ENCODE results near the gene NEK5. TPM values are rescaled to one million over a fixed set of nuclear protein-coding genes. Genes with fewer than 3 reads are reported as not detected.

The NEK5 gene
- total RNA-seq, 1 experiment from 2014 or later: not detected

- peak; percentile 96 for DNase-seq (ENCODE audit: low read depth)
Observed at GRCh38 chr13:52011632-52012511, 117.0 kb downstream of the NEK5 start, which contains the start of gene ALG11. ALG11 (plus strand) TSS chr13:52012398; CDS start chr13:52012419, 21 bp downstream.

- DNase-seq (ENCODE audit: low read depth): no peak
Observed at GRCh38 chr13:52010890-52011631, 117.8 kb downstream of the NEK5 start, which contains the start of gene ATP7B. ATP7B (minus strand) TSS chr13:52011450; CDS start chr13:52011337, 113 bp downstream.

GRCh38 chr13:52009946-52010345 lies 118.9 kb downstream of the NEK5 start:
- no peak for DNase-seq (ENCODE audit: low read depth)

GRCh38 chr13:52006523-52007245 lies 122.2 kb downstream of the NEK5 start:
- DNase-seq (ENCODE audit: low read depth): no peak

GRCh38 chr13:52005841-52006522 lies 122.9 kb downstream of the NEK5 start:
- DNase-seq (ENCODE audit: low read depth): no peak

GRCh38 chr13:52004511-52005170 lies 124.2 kb downstream of the NEK5 start:
- DNase-seq (ENCODE audit: low read depth): no peak

- no peak for DNase-seq (ENCODE audit: low read depth)
Observed at GRCh38 chr13:52003541-52003940, 125.3 kb downstream of the NEK5 start.

- DNase-seq (ENCODE audit: low read depth): no peak
Observed at GRCh38 chr13:52002361-52002760, 126.5 kb downstream of the NEK5 start.

GRCh38 chr13:52001120-52001731 lies 127.6 kb downstream of the NEK5 start:
- peak; percentile 19 for DNase-seq (ENCODE audit: low read depth)

GRCh38 chr13:51999921-52000320 lies 129.0 kb downstream of the NEK5 start:
- DNase-seq (ENCODE audit: low read depth): no peak

GRCh38 chr13:51999510-51999911 lies 129.4 kb downstream of the NEK5 start:
- no peak for DNase-seq (ENCODE audit: low read depth)

GRCh38 chr13:51998723-51999509 lies 130.0 kb downstream of the NEK5 start:
- no peak for DNase-seq (ENCODE audit: low read depth)

- DNase-seq (ENCODE audit: low read depth): no peak
Observed at GRCh38 chr13:51997641-51998330, 131.1 kb downstream of the NEK5 start.

GRCh38 chr13:51997186-51997585 lies 131.7 kb downstream of the NEK5 start:
- no peak for DNase-seq (ENCODE audit: low read depth)

GRCh38 chr13:51996641-51997040 lies 132.2 kb downstream of the NEK5 start:
- no peak for DNase-seq (ENCODE audit: low read depth)

GRCh38 chr13:51995677-51996551 lies 133.0 kb downstream of the NEK5 start:
- DNase-seq (ENCODE audit: low read depth): no peak

- DNase-seq (ENCODE audit: low read depth): no peak
Observed at GRCh38 chr13:51993713-51994112, 135.2 kb downstream of the NEK5 start.
